ENCODE data around the gene CACNB2.

GRCh38 chr10:18185621-18186020 lies 45.4 kb downstream of the CACNB2 start:
- TF ChIP-seq, protein P1, sequence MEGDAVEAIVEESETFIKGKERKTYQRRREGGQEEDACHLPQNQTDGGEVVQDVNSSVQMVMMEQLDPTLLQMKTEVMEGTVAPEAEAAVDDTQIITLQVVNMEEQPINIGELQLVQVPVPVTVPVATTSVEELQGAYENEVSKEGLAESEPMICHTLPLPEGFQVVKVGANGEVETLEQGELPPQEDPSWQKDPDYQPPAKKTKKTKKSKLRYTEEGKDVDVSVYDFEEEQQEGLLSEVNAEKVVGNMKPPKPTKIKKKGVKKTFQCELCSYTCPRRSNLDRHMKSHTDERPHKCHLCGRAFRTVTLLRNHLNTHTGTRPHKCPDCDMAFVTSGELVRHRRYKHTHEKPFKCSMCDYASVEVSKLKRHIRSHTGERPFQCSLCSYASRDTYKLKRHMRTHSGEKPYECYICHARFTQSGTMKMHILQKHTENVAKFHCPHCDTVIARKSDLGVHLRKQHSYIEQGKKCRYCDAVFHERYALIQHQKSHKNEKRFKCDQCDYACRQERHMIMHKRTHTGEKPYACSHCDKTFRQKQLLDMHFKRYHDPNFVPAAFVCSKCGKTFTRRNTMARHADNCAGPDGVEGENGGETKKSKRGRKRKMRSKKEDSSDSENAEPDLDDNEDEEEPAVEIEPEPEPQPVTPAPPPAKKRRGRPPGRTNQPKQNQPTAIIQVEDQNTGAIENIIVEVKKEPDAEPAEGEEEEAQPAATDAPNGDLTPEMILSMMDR (IDR thresholded peaks at IDR 0.05; ENCODE audit: extremely low read depth in 1 of 2, insufficient read depth in 1 of 2, low read depth in 1 of 2, low read length in 2 of 2) = no peak
- no peak for TF ChIP-seq POLR2AphosphoS5 (IDR thresholded peaks at IDR 0.05; ENCODE audit: insufficient read depth, low read depth, low read length)
- TF ChIP-seq JUN (IDR thresholded peaks at IDR 0.05; ENCODE audit: borderline replicate concordance, insufficient read depth, insufficient read length, low read depth) = no peak
- no peak for TF ChIP-seq EZH2 (IDR thresholded peaks at IDR 0.05; ENCODE audit: borderline replicate concordance, low read depth, low read length, severe bottlenecking)
- TF ChIP-seq MYC (IDR thresholded peaks at IDR 0.05; ENCODE audit: low read depth, low read length) = no peak
- TF ChIP-seq POLR2A (IDR thresholded peaks at IDR 0.05; ENCODE audit: low read depth, low read length) = no peak

Measured in endothelial cell of umbilical vein (primary cell).